ENCODE data around the gene TSPAN3.

The TSPAN3 gene

DNA sequence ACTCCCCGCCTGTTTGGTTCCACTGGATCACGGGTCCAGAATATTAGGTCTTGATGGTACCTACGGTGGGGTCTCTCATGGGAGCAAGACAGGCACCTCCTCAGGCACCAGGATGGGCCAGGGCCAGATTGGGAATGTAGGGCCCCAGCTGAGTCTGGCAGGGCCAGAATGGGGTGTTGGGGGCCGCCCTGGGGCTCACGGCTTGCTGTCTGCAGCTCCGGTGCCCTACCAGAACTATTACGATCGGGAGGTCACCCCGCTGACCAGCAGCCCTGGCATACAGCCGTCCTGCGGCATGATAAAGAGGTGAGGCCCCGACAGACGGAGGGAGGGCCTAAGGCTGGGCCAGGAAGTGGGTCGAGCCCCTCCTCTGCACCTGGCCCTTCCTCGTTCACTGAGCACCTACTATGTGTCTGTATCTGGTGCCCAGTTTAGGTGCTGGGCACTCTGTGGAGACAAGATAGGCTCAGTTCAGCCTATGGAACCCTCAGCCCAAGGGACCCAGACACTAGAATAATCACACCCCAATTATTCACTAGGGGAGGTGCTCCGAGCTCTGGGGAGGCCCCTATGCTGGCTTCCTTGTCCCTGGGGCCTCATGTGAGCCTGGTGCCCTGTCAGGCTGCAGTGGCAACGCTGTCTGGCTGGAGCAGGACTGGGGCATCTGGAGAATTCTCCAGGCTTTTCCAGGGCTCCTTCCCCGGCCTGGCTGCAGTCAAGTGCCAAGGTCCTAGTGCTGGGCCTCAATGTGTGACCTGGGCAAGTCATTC is 38.1 kb downstream of the TSPAN3 start:
- no peak for DNase-seq

DNA sequence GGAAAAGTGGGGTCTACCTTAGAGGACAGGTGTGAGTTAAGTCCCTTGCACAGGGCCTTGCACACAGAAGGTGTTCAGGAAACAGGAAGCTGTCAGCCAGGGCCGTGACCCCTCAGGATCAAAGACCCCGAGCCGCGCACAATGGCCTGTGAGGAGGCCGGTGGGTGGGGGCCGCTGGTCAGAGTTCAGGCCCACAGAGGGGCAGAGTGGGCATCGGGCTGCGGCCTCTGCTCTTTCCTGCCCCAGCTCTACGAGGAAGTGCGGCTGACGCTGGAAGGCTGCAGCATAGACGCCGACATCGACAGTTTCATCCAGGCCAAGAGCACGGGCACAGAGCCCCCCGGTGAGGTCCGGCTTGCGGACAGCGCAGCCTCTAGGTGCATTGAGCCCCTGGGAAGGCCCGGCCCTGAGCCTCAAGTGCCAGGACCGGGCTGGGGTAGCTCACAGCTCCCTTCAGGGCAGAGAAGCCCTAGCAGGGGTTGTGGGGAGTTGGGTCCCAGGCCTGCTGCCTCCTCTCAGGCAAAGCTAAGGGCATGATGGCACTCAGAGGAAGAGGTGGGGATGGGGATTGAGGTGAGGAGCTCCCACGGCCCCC is 38.8 kb downstream of the TSPAN3 start:
- no peak for DNase-seq

DNA sequence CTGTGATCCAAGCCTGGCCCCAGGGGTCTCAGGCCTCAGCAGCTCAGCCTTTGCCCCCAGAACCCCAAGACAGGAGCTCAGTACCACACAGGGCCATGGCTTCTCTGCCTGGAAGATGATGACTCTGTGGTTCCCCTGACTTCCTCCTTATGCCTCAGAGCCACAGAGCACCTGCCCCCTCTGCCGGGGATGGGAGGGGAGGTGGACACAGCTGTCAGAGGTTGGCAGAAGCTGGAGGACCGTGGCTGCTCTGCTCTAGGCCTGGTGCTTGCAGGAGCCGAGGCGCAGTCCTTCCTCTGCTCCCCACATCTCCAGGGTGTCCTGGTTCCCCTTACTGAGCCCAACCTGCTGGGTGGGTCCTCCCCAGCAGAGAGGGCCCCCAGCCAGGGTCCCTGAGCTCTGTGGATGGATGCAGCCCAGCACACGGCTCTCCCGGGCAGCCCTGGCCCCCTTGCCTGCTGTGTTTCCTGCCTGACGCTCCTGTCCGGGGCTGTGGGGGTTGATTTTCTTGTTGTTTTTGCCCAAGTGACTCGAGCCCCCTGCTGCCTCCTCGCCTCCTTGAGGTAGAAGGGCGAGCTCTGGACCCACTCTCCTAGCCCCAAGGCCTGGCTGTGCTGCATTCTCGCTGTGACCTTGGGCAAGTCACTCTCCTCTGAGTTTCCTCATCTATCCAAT is 39.4 kb downstream of the TSPAN3 start:
- DNase-seq, result peak; percentile 77

DNA sequence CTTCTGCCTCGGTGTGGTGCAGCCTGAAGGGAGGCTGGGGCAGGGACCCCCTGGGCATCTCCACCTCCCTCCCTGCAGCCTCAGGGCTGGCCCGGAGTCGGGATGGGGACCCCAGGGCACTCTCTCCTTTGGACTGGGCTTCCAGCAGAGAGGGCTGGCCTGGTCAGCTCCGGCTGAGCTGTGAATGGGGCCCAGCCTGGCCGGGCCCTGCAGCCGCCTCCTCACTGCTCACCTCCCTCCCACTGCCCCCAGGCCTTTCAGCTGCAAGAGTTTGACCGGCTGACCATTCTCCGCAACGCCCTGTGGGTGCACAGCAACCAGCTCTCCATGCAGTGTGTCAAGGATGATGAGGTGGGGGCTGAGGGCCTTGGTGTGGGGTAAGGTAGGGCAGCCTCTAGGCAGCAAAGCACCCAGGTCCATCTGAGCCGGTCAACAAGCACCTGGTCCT is 40.0 kb downstream of the TSPAN3 start:
- no peak for DNase-seq

DNA sequence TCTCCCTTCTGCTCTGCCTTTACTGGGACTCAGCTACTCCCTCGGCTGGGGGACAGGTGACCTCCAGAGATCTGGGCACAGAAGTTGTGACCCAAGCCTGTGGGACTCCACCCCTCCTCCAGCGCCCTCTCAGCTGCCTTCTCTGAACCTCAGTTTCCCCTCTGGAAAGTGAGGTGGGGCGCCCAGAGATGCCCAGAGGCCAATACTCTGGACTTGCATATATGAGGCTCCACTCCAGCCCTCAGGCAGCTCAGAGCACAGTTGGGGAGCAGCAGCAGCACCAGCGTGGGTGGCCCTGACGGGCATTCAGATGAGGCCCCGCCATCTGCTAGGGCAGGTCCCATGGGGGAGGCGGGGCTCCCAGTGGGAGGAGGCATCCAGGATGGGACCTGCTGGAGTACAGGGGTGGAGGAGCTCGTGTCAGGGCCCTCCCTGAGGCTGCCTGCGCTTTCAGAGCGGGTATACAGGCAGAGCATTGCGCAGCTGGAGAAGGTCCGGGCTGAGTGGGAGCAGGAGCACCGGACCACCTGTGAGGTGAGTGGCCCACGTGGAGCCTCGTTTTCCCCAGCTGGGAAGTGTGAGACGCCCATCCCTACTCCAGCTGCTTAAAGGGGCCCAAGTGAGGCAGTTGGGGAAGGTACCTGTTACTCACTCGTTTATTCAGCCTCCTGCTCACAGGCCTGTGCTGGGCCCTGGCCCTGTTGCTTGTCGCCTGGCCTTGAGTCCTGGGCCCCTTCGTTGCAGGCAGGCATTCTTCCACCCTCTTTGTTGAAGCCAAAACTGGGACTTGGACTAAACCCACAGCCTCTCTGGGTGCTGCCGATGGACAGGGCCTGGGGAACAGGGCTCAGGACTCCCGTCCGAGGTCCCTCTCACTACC is 40.6 kb downstream of the TSPAN3 start:
- no peak for DNase-seq

DNA sequence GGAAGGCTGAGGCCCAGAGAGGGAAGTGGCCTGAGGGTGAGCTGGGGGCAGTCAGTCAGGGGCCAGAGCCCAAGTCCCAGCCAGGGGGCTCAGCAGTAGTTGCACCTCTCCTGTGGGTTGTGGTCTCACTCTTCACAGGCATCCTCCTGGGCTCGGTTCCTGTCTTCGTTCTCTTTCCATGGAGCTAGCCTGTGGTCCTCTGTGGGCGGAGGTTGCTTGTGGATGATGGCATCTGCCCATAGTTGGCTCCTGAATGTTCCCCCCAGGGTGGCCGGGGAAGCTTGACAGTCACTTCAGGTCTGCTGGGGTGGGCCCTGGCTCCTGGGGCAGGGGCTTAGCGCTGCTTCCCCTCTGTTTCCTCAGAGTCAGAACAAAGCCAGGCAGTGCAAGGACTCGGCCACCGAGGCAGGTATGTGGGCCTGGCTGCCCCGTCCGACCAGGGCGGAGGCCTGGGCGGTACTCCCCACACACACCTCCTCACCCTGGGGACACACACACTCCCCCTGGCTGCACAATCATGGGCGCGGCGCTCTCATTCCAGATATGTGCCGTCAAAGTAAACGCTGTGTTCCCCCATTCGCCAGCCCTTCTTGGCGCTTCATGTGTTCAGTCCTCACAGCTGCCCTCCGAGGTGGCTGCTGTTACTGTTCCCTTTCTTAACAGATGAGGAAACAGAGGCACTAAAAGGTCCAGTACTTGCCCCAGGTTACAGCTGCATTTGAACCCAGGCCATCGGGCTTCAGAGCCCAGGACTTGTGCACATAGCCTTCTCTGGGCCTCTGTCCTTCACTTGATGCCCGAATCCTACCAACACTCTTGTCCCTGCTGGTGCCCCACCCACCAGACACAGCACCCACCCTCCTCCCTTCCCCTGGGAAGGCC is 41.5 kb downstream of the TSPAN3 start:
- no peak for DNase-seq

DNA sequence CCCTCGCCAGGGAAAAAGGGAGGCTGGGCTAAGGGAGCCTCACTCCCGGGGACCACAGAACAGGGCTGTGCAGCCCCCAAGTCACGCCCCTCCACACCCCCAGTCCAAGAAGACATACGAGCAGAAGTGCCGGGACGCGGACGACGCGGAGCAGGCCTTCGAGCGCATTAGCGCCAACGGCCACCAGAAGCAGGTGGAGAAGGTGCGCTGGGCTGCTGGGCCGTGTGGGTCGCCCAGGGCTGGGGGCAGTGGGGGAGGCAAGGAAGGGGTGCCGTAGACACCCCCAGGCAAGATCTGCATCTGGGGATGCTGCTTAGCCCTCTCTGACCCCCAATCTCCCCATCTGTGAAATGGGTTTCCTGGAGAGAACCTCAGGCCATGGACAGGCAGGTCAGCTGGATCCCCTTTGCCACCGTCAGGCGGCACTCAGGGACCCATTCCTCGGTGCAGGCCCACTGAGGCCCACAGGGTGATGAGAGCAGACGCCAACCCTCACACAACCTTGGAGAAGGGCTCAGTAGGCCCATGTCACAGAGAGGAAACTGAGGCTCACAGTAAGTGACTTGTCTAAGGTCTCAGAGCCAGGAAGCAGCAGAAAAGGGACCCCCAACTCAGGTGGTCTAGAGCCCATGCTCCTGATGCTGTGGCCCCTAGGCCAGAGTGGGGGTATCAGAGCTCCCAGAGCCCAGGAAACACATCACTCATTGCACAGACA is 42.3 kb downstream of the TSPAN3 start:
- no peak for DNase-seq

DNA sequence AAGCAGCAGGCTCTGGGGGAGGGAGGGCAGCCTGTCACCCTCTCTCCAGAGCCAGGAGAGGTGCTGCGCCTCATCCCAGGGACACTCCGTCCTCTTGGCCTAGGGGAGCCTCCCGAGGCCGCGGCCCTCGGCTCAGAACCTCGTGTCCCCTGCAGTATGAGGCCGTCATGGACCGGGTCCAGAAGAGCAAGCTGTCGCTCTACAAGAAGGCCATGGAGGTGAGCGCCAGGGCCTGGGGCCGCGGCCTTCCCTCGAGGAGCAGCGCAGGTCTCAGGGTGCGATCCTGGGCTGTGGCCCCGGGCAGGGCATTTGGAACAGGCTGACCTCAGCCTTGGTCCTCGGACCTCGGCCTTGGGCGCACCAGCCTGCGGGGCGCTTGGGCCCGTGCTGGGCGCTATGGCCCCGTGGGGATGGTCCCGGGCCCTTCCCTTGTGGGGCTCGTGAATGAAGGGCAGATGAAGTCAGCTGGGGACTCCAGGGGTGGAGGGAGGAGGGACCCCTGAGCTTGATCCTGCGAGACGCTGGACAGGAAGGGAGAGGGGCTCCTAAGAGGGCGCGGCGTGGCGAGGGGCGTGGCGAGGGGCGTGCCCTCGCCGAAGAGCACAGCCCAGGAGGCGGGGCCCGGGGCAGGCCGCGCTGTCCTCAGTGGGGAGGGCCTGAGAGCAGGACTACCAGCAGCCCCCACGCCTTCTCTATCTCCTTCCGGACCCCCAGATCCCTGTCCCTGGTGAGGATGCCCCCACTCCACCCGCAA is 43.0 kb downstream of the TSPAN3 start:
- DNase-seq, result no peak

DNA sequence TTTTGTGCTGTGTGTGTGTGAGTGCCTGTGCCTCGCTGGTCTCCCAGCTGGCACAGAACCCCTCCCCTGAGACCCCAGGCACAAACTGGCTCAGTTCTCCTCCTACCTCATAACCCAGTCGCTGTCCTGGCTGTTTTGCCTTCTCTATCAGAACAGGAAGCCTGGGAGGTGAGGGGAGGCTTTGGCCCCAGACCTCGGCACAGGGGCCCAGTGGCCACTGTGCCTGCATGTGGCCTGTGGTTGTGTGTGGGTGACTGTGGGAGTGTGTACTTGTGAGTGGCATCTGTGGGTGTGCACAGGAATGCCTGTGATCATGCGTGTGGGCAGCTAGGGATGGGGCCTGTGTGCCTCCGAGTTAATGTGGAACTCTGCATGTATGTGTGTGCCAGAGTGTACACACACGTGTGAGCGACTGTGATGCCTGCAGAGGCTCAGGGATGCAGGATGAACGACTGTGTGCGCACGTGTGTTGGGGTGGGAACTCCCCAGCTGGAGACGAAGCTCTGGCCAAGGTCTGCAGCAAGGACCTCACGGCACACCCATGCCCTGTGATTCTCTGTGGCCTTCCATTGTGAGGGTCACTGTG is 43.7 kb downstream of the TSPAN3 start:
- DNase-seq, result no peak

DNA sequence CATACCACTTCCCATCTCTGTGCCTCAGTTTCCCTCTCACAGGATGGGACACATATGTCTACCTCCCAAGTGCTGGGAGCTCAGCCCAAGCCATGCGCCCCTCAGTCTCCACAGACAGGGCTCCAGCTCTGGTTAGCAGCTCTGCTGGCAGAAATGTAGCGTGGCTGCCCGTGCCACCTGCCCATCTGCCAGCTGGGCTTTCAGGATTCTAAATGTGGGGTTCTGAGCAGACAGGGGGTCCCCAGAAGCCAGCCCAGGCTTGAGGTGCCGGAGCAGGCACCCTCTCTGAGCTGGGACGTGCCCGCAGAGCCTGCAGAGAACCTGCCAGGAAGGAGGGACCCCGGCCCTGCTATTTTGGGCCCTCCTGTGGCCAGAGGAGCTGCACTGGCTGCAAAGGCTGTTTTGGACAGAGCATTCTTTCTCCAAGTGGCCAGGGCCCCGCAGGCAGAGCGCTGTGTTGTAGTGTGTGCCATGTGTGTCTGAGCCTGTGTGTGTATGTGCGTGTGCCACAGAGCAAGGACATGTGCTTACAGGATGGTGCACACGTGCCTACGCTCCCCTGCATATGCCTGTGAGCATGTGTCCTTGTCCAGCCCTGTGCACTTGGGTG is 44.3 kb downstream of the TSPAN3 start:
- no peak for DNase-seq

DNA sequence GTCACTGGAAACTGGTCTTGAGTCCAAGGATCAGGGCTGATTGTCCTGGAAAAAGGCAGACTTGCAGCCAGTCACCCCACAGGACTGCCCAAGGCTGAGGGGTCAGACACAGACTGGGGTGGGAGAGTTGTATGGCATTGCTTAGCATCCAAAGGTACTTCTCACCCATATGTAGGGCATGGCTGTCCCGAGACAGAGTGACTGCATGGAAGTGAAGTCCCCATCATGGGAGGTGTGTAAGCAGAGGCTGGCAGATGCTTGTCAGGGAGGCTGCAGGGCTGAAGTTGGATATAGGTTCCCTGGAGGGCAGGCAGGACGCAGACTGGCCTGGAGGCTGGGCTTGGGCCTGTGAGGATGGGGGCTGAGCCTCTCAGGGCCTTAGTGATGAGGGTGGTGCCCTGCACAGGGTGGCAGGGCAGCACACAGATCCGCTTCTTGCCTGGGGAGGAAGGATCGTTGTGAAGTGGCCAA is 44.9 kb downstream of the TSPAN3 start:
- DNase-seq, result no peak

DNA sequence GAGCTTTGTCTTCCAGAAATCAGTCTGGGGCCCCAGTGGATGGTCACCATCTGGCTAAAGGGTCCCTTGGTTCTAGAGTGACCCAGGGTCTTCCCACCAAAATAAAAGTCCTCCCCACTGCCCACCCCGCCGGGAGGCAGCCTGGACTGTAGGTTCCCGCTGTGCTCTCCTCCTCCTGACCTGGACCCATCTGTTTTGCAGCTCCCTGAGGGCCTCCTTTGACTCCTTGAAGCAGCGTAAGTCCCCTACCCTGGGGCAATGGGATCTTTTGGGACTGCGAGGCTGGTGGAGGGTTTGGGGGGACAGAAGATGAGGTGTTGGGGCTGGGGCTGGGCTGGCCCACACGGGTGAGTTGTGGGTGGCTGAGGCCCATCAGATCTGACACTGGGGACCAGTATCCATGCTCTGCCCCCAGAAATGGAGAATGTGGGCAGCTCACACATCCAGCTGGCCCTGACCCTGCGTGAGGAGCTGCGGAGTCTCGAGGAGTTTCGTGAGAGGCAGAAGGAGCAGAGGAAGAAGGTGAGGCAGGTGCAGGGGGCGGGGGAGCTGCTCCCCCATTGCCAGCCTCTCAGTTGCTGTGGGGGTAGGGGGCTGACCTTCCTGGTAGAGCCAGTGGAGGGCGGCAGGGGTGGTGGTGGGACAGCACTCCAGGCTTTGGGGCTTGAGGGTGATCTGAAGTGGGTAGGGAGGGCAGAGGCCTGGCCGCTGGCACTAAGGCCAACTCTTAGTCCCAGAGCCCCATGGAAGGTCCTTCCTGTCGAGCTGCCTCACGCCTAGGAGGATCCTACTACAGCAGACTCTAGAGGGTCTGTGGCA is 45.6 kb downstream of the TSPAN3 start:
- no peak for DNase-seq

DNA sequence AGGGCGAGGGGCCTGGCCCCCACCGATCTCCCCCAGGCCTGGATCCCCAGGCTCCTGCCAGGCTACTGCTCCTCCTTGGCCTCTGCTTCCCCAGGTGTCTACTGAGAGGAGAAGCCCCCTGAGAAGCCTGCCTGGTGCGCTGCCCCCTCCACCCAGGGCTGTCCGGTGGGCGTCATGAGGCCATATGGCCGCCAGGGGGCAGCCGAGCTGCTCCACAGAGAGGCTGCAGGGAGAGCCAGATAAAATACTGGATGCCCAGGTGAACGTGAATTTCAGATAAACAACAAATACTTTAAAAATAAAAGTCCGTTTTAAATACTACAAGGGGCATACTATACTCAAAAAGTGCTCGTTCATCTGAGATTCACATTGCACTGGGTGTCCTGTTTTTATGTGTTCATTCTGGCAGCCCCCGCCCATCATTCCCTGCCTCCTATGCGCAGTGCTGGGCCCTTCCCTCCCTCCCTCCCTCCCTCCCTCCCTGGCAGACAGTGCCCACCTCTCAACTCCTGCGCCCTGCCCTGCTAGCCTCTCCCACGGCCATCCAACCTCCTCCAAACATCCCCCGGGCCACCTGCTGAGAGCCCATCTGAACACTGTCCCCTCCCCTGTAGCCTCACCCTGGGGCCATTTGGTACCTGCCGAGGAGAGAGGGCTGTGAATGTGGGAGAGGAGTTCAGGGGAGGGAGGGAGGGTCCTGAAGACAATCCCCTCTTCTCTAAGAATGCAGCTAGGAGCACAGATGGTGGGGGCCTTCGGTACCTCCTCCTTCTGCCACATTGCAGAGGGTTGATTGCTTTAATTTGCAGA is 46.4 kb downstream of the TSPAN3 start:
- DNase-seq, result peak; percentile 31 to 42

DNA sequence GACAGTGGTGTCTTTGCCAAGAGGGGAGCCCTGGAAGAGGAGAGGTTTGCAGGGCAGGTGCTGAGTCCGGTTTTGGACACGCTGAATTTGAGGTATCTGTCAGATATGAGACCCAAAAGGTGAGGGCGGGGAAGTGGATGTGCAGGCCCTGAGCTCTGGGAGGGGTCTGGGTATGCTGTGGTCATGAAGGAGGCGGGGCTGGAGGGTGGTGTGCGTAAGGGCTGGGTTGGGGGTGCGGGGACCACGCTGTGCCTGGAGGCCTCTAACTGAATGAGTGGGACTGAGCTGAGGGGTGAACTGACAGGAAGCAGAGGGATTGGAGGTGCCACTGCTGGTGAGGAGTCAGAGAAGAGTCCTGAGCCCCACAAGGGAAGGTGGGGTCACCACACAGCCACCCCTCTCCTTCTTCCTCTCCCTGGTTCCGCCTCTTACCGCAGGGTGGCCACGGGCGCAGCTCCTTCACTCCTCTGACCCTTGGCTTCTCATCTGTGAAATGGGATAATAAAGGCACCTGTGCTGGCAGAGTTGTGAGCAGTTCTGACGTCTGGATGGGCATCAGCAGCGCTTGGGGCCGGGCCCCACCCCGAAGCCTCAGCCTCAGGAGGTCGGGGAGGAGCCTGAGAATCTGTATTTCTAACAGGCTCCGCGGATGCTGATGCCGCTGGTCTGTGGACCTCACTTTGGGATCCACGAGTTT is 47.2 kb downstream of the TSPAN3 start:
- DNase-seq, result no peak

DNA sequence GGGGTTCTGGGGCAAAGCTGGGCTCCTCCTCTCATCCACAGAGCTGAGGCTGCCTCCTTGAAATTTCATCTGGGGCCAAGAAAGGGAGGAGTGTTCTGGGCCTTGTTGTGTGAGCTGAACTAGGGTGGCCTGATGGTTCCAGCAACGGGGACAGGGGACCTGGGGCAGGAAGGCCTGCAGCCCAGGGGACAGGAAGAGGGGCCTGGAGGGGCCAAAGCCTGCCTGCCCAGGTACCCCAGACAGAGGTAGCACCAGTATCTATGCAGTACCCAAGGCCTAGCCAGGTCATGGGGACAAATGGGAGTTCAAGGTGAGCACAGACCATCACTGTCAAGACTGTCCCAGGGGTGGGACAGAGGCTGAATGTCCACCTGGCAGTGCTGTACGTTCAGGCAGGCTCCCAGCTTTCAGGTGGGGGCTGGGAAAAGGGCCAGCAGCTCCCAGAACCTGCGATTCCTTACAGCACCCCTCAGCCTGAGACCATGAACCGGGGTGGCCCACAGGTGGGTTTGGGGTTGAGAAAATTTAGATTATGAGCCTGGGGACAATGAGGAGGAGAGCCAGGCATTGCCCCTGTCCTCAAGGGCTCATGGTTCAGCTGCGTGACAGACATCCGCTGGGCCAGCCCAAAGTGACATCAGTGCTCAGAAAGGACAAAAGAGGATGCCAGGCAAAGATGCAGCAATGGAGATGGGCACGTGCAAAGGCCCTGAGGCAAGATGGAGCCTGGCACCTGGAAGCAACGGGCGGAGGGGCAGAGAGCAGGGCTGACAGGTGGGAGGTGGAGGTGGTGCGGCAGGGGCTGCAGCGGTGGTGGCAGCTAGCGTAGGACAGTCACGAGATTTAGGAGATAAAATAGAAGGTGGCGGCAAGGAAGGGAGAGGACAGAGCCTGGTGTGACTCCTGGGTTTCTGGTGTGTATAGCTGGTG is 48.0 kb downstream of the TSPAN3 start:
- DNase-seq, result no peak

DNA sequence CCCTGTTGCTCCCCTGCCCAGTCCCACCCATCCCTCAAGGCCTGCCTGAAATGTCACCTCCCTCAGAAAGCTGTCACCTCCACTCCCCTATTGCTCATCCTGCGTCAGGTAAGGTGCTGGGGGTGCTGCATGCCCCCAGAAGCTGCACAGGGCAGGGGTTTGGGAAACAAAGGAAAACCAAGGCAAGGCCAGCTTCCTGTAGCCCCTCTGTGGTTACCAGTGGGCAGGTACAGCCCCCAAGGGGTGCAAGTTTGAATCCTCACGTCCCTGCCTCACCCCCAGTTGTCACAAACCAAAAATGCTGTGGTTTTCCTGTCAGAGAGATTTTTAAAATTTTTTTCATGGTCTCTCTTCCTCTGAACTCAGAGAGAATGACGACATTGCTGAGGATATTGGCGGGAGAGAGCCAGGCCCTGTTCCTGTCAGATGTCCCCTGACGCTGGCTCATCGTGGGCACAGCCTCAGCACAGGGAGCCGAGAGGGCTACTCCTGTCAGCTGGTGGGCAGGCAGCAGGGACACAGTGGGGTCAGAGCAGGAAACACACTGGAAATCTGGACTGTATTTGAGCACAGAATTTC is 49.0 kb downstream of the TSPAN3 start:
- peak; percentile 46 to 47 for DNase-seq

Data from Kasumi-1 (cell line).